Measurements from ENCODE around the gene KRTAP10-3. TPM values are rescaled to one million over a fixed set of nuclear protein-coding genes. Genes with fewer than 3 reads are reported as not detected.

The KRTAP10-3 gene
- total RNA-seq, 1 experiment from 2014 or later: not detected

DNA sequence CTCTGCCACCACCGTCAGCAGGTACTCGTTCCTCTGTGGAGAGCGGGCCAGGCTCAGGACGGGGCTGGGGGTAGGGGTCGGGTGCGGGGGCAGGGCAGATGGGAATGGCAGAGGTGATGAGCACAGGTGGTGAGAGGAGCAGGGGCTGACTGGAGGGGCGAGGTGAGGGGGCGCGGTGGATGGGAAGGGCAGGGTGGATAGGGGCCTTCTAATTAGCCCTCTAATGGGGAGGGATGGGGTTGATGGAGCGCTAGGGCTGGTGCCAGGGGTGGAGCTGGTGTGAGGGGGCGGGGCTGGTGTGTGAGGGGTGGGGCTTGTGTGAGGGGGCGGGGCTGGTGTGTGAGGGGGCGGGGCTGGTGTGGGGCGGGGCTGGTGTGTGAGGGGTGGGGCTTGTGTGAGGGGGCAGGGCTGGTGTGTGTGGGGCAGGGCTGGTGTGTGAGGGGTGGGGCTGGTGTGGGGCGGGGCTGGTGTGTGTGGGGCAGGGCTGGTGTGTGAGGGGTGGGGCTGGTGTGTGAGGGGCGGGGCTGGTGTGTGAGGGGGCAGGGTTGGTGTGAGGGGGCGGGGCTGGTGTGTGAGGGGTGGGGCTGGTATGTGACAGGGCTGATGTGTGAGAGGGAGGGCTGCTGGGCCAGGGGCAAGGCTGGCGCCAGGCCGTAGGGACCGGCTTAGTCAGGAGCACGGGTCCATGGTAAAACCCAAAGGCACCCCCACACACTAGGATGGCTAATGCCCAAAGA, 24.5 kb downstream of the KRTAP10-3 start:
- DNase-seq: no peak
- TF ChIP-seq EZH2 (IDR thresholded peaks at IDR 0.05; ENCODE audit: low read length, unreplicated experiment) (no peak), EZH2phosphoT487 (IDR thresholded peaks at IDR 0.05; ENCODE audit: borderline replicate concordance, low read length) (no peak)
- TF ChIP-seq, protein P1, sequence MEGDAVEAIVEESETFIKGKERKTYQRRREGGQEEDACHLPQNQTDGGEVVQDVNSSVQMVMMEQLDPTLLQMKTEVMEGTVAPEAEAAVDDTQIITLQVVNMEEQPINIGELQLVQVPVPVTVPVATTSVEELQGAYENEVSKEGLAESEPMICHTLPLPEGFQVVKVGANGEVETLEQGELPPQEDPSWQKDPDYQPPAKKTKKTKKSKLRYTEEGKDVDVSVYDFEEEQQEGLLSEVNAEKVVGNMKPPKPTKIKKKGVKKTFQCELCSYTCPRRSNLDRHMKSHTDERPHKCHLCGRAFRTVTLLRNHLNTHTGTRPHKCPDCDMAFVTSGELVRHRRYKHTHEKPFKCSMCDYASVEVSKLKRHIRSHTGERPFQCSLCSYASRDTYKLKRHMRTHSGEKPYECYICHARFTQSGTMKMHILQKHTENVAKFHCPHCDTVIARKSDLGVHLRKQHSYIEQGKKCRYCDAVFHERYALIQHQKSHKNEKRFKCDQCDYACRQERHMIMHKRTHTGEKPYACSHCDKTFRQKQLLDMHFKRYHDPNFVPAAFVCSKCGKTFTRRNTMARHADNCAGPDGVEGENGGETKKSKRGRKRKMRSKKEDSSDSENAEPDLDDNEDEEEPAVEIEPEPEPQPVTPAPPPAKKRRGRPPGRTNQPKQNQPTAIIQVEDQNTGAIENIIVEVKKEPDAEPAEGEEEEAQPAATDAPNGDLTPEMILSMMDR (conservative IDR thresholded peaks at IDR 0.05; ENCODE audit: low read depth, low read length): no peak
- ATAC-seq: no peak
- Histone ChIP-seq H3K36me3 (ENCODE audit: low read depth, low read length) (no peaks in the 10 kb centered on the region), H3K9ac (ENCODE audit: low read length) (no peak overlapping the region), H3K4me3 (ENCODE audit: low read length) (no peak overlapping the region), H3K27ac (ENCODE audit: low read length) (no peak overlapping the region), H3K4me1 (ENCODE audit: insufficient read depth, low read length) (no peaks in the 10 kb centered on the region), H3K4me2 (ENCODE audit: low read length) (no peak overlapping the region), H4K20me1 (ENCODE audit: low read length) (no peaks in the 10 kb centered on the region), H3K9me2 (replicated peaks; ENCODE audit: low read length) (no peaks in the 10 kb centered on the region), H3F3A (ENCODE audit: low read length, unreplicated experiment) (no peaks in the 10 kb centered on the region), H2AFZ (ENCODE audit: low read length) (no peak overlapping the region), H3K79me2 (ENCODE audit: low read length) (no peaks in the 10 kb centered on the region), H3K27me3 (ENCODE audit: low read length) (no peaks in the 10 kb centered on the region), H3K9me3 (ENCODE audit: low read length) (no peaks in the 10 kb centered on the region)
- intact Hi-C loops (cut with micrococcal nuclease): no loop called here
- no TSS peak for BruUV-seq (replicated peaks)
- POLR2A ChIA-PET (ENCODE audit: unreplicated experiment): no interaction called here
- CTCF ChIA-PET: no interaction called here

DNA sequence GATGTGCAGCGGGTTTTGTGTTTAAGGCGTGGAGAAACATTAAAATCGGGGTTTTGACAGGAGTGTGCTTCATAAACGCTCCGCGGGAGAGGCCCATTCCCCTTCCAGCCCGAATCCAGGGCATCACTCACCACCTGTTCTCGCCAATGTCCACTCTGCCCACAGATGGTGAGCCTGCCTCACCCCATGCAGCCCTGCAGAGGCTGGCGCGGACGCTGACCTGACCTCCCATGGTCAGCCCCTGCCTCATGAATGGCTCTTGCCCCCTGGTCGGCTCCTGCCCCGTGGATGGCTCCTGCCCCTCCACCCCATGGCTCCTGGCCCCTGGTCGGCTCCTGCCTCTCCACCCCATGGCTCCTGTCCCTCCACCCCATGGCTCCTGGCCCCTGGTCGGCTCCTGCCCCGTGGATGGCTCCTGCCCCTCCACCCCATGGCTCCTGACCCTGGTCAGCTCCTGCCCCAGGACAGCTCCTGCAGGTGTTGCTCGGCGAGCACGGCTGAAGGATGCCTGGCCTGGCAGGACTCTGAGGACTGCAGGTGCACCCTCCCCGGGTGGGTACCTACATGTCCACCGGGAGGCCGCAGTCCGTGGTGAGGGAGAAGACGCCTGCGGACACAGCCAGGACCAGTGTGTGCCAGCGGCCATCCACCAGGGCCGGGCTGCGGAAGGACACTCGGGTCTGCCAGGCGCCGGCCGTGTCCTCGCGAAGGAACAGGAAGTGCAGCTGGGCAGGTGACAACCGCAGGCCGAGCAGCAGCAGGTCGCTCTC, 25.3 kb downstream of the KRTAP10-3 start:
- Histone ChIP-seq H2AFZ (ENCODE audit: low read length) (no peak overlapping the region), H3K4me2 (ENCODE audit: low read length) (no peak overlapping the region), H3K9ac (ENCODE audit: low read length) (no peak overlapping the region), H3K9me2 (replicated peaks; ENCODE audit: low read length) (no peaks in the 10 kb centered on the region), H3F3A (ENCODE audit: low read length, unreplicated experiment) (no peaks in the 10 kb centered on the region), H3K9me3 (ENCODE audit: low read length) (no peaks in the 10 kb centered on the region), H3K79me2 (ENCODE audit: low read length) (no peaks in the 10 kb centered on the region), H3K4me1 (ENCODE audit: insufficient read depth, low read length) (no peaks in the 10 kb centered on the region), H3K27ac (ENCODE audit: low read length) (no peak overlapping the region), H4K20me1 (ENCODE audit: low read length) (no peaks in the 10 kb centered on the region), H3K27me3 (ENCODE audit: low read length) (no peaks in the 10 kb centered on the region), H3K36me3 (ENCODE audit: low read depth, low read length) (no peaks in the 10 kb centered on the region), H3K4me3 (ENCODE audit: low read length) (no peak overlapping the region)
- ChIA-PET POLR2A (ENCODE audit: unreplicated experiment) (no interaction called here), CTCF (no interaction called here)
- intact Hi-C loops (cut with micrococcal nuclease): no loop called here
- no TSS peak for BruUV-seq (replicated peaks)
- ATAC-seq (no peak), DNase-seq (no peak)
- TF ChIP-seq EZH2 (IDR thresholded peaks at IDR 0.05; ENCODE audit: low read length, unreplicated experiment) (no peak), EZH2phosphoT487 (IDR thresholded peaks at IDR 0.05; ENCODE audit: borderline replicate concordance, low read length) (no peak)
- TF ChIP-seq, protein P1 (conservative IDR thresholded peaks at IDR 0.05; ENCODE audit: low read depth, low read length): no peak

DNA sequence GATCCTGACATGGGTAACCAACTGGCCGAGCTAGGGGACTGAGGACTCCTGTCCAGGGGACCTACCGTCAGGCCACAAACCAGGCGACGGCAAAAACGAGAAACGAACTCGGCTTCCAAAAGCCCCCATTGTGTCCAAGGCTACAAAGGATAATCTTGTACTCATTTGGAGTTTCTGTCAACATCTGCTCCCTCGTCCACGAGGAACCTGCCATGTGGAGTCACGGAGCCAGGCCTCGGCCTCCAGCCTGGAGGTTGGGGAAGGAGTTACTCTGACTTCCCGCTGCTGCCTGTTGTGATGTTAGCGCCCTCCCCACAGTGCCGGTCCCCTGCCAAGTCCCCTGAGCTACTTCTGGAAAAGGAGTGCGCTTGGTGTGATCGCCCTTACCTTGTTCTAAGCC, 25.9 kb downstream of the KRTAP10-3 start:
- Histone ChIP-seq H3K36me3 (ENCODE audit: low read depth, low read length) (no peaks in the 10 kb centered on the region), H2AFZ (ENCODE audit: low read length) (no peak overlapping the region), H3K9ac (ENCODE audit: low read length) (no peak overlapping the region), H3K4me1 (ENCODE audit: insufficient read depth, low read length) (no peaks in the 10 kb centered on the region), H3K27me3 (ENCODE audit: low read length) (no peaks in the 10 kb centered on the region), H3K9me3 (ENCODE audit: low read length) (no peaks in the 10 kb centered on the region), H4K20me1 (ENCODE audit: low read length) (no peaks in the 10 kb centered on the region), H3K9me2 (replicated peaks; ENCODE audit: low read length) (no peaks in the 10 kb centered on the region), H3K79me2 (ENCODE audit: low read length) (no peaks in the 10 kb centered on the region), H3F3A (ENCODE audit: low read length, unreplicated experiment) (no peaks in the 10 kb centered on the region), H3K4me3 (ENCODE audit: low read length) (no peak overlapping the region), H3K27ac (ENCODE audit: low read length) (no peak overlapping the region), H3K4me2 (ENCODE audit: low read length) (no peak overlapping the region)
- no TSS peak for BruUV-seq (replicated peaks)
- TF ChIP-seq EZH2 (IDR thresholded peaks at IDR 0.05; ENCODE audit: low read length, unreplicated experiment): no peak
- TF ChIP-seq, protein P1 (conservative IDR thresholded peaks at IDR 0.05; ENCODE audit: low read depth, low read length): no peak
- TF ChIP-seq EZH2phosphoT487 (IDR thresholded peaks at IDR 0.05; ENCODE audit: borderline replicate concordance, low read length): no peak
- DNase-seq: no peak
- POLR2A ChIA-PET (ENCODE audit: unreplicated experiment): no interaction called here
- no peak for ATAC-seq
- CTCF ChIA-PET: no interaction called here
- intact Hi-C loops (cut with micrococcal nuclease): no loop called here

Data from PC-3 (cell line).